NCI-H1417 treated with DMSO at 0.1 percent for 48 hours (cell line): ENCODE data around the gene HIVEP3.

Experiments
- DNase-seq: peaks from one replicate; lab custom pipeline; 2025; lab: John Stamatoyannopoulos, UW

Gene HIVEP3

GRCh38 chr1:41483001-41483850 lies 435.5 kb downstream of the HIVEP3 start:
- DNase-seq, result no peak

- DNase-seq, result no peak
Measured at GRCh38 chr1:41482001-41482765, 436.5 kb downstream of the HIVEP3 start.

GRCh38 chr1:41481109-41481775 lies 437.5 kb downstream of the HIVEP3 start:
- DNase-seq, result no peak

- DNase-seq, result no peak
Measured at GRCh38 chr1:41480204-41481108, 438.3 kb downstream of the HIVEP3 start.

GRCh38 chr1:41479808-41480160 lies 438.9 kb downstream of the HIVEP3 start:
- no peak for DNase-seq

- no peak for DNase-seq
Measured at GRCh38 chr1:41479000-41479807, 439.5 kb downstream of the HIVEP3 start.

- no peak for DNase-seq
Measured at GRCh38 chr1:41478118-41478748, 440.5 kb downstream of the HIVEP3 start.

- DNase-seq, result no peak
Measured at GRCh38 chr1:41476807-41477361, 441.8 kb downstream of the HIVEP3 start.

GRCh38 chr1:41475859-41476567 lies 442.7 kb downstream of the HIVEP3 start:
- DNase-seq, result no peak

GRCh38 chr1:41475346-41475745 lies 443.4 kb downstream of the HIVEP3 start:
- no peak for DNase-seq

- no peak for DNase-seq
Measured at GRCh38 chr1:41474490-41475271, 444.0 kb downstream of the HIVEP3 start.

GRCh38 chr1:41473738-41474362 lies 444.9 kb downstream of the HIVEP3 start:
- DNase-seq, result no peak

GRCh38 chr1:41471658-41472057 lies 447.1 kb downstream of the HIVEP3 start:
- DNase-seq, result no peak

- no peak for DNase-seq
Measured at GRCh38 chr1:41469706-41470105, 449.0 kb downstream of the HIVEP3 start.

- no peak for DNase-seq
Measured at GRCh38 chr1:41468122-41468762, 450.5 kb downstream of the HIVEP3 start.

GRCh38 chr1:41467673-41468072 lies 451.0 kb downstream of the HIVEP3 start:
- no peak for DNase-seq

- no peak for DNase-seq
Measured at GRCh38 chr1:41466146-41466545, 452.6 kb downstream of the HIVEP3 start.

GRCh38 chr1:41465741-41466140 lies 453.0 kb downstream of the HIVEP3 start:
- DNase-seq, result no peak
